Memory B cell (primary cell): Measurements from ENCODE around the gene S100A9.

Experiments
- ATAC-seq: fragments of 150-1000 bp; cut with Tn5 transposase; 2 replicates; pipeline ENCODE4 v1.10.0; 2021; ENCODE audit warnings: low read depth, mild to moderate bottlenecking, moderate library complexity
- DNase-seq, 2 donors: peaks; one replicate each; pipeline ENCODE4 v3.0.0; 2022; ENCODE audit warnings: low spot score in 2 of 2
- H3K27ac Mint-ChIP-seq: one replicate; pipeline ENCODE4 v1.8.0; 2022; ENCODE audit warnings: mild to moderate bottlenecking, moderate library complexity, mixed read lengths
- H3K27me3 Mint-ChIP-seq: one replicate; pipeline ENCODE4 v1.8.0; 2022; ENCODE audit warnings: mixed read lengths
- H3K36me3 Mint-ChIP-seq: one replicate; pipeline ENCODE4 v1.8.0; 2022; ENCODE audit warnings: mild to moderate bottlenecking, mixed read lengths
- H3K4me1 Mint-ChIP-seq: one replicate; pipeline ENCODE4 v1.8.0; 2022; ENCODE audit warnings: mixed read lengths
- H3K4me3 Mint-ChIP-seq: one replicate; pipeline ENCODE4 v1.8.0; 2022; ENCODE audit warnings: mild to moderate bottlenecking, moderate library complexity, mixed read lengths
- H3K9me3 Mint-ChIP-seq: one replicate; pipeline ENCODE4 v1.8.0; 2022; ENCODE audit warnings: mixed read lengths

S100A9 gene

DNA sequence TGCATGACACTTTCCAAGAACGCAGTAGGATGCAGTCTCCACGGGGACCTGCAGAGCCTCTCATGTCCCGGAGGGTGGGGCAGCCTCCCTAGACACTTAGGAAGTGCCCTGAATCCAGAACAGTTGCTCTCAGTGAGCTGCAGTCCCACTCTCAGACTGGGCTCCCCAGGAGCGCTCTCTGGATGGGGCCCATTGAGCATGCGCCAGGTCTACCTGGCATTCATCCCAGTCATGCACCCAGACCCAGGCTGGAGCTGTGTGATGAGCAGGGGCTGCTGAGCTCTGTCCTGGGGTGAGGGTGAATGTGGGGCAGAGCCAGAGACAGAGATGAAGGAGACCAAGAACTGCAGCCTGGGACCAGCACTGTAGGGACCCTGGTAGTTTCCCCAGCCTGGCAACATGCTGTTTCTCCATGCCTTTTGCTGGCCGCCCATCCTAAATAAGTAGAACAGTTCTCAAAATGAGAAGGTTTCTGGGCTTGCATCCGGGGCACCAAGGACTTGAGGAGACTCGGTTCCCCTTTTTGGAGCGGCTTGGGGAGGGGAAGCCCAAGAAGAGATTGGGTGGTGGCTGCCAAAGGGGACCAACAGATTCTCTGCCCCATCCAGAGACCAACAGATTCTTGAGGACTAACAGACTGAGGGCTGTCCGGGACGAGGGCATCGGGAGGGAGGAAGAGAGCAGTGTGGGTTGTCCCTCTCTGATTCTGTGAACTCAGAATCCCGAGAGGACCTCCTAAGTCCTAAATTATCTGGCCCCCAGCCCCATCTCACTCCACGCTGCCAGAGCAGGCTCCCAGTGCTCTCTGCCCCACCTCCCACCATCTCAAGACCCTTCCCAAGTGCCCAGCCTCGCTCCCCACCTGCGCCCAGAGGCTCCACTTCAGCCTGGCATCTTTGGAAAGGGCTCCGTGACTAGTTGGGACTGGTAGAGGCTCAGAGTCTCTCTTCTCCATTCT lies 8.0 kb upstream of the S100A9 start:
- H3K4me3 Mint-ChIP-seq: no peak overlapping the region
- DNase-seq (no peak), ATAC-seq (peak; percentile 28)
- H3K27me3 Mint-ChIP-seq: peaks cover 25% of the 10 kb centered on the region
- peaks cover 21% of the 10 kb centered on the region for H3K4me1 Mint-ChIP-seq
- H3K36me3 Mint-ChIP-seq: no peaks in the 10 kb centered on the region
- no peak overlapping the region for H3K27ac Mint-ChIP-seq
- no peaks in the 10 kb centered on the region for H3K9me3 Mint-ChIP-seq

DNA sequence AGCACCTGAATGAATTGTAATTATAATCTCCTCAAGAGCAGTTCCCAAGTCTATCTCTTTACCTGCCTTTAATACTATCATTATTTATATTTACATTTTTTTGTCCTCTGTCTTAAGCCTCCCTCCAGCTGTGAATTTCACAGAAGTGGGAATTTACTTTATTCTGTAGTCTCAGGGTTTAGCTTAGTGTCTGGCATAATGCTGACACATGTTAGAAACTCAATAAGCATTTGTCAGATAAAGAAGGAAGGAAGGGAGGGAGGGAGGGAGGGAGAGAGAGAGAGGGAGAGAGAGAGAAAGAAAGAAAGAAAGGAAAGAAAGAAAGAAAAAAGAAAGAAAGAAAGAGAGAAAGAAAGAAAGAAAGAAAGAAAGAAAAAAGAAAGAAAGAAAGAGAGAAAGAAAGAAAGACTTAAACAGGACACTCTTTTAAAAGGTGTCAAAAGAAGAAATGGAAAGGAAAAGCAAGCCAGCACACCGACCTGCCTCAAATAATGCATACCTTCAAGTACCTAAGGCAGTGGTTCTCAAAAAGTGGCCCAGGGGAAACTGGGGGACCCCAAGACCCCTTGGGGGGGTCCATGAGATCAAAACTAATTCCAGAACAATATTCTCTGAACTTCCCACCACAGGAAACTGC lies 7.2 kb upstream of the S100A9 start:
- H3K4me3 Mint-ChIP-seq: no peak overlapping the region
- H3K9me3 Mint-ChIP-seq: no peaks in the 10 kb centered on the region
- DNase-seq (no peak), ATAC-seq (no peak)
- peaks cover 17% of the 10 kb centered on the region for H3K4me1 Mint-ChIP-seq
- H3K36me3 Mint-ChIP-seq: no peaks in the 10 kb centered on the region
- H3K27me3 Mint-ChIP-seq: peaks cover 26% of the 10 kb centered on the region
- H3K27ac Mint-ChIP-seq: no peak overlapping the region

DNA sequence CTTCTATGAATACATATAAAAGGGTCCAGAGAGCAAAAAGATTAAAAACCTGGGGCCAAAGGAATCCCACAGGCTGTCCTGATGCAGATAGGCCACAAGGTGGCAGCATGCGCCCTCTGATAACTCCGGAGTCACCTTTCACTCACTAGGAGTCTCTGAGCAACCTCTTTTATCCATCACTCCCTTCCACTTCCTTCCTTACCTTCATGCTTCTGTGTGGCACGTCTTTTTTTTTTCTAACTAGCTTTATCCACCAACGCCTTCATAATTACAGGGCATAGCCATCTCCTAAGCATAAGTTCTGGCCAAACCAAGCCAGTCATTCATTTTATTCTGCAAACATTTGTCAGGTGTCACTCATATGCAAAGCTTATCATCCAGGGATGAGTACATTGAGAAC lies 5.1 kb upstream of the S100A9 start:
- peak; percentile 38 to 55 for DNase-seq
- peak; percentile 74 for ATAC-seq
- Mint-ChIP-seq H3K4me3 (no peak overlapping the region), H3K27me3 (peaks cover 19% of the 10 kb centered on the region), H3K27ac (no peak overlapping the region), H3K4me1 (peaks cover 8% of the 10 kb centered on the region), H3K9me3 (no peaks in the 10 kb centered on the region), H3K36me3 (no peaks in the 10 kb centered on the region)

DNA sequence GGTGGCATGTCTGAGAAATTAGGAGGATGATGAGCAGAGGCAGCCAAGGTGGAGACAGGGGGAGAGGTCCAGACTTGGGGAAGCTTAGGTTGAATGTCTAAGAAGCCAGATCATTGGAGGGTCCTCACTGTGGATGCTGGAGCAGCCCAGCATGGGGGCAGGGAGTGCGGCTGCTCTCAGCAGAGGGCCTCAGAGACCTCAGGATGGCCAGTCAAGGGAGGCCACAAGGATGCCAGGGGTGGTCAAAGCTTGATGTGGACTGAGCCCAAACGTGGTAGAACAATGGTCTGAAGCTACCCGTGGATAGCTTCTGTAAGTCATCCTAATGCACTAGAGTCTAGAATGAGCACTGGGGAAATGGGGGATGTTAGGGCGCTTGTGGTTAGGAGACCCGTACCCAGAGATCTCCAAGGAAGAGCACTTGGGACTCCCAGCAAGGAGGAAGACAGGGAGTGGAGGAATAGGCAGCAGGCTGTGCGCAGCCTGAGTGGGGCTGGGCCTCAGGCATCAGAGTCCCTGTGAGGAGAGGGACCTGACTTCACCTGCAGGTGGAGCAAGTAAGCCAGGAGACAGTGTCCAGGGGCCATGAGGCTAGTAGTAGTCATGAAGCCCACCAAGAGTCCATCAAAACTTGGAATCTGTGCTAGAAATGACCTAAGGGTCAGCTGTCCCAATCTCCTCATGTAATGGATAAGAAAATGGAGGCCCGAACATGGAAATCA lies 4.3 kb upstream of the S100A9 start:
- Mint-ChIP-seq H3K9me3 (no peaks in the 10 kb centered on the region), H3K36me3 (no peaks in the 10 kb centered on the region), H3K4me3 (no peak overlapping the region), H3K27me3 (peaks cover 20% of the 10 kb centered on the region), H3K27ac (no peak overlapping the region), H3K4me1 (peaks cover 13% of the 10 kb centered on the region)
- ATAC-seq: no peak
- no peak for DNase-seq

DNA sequence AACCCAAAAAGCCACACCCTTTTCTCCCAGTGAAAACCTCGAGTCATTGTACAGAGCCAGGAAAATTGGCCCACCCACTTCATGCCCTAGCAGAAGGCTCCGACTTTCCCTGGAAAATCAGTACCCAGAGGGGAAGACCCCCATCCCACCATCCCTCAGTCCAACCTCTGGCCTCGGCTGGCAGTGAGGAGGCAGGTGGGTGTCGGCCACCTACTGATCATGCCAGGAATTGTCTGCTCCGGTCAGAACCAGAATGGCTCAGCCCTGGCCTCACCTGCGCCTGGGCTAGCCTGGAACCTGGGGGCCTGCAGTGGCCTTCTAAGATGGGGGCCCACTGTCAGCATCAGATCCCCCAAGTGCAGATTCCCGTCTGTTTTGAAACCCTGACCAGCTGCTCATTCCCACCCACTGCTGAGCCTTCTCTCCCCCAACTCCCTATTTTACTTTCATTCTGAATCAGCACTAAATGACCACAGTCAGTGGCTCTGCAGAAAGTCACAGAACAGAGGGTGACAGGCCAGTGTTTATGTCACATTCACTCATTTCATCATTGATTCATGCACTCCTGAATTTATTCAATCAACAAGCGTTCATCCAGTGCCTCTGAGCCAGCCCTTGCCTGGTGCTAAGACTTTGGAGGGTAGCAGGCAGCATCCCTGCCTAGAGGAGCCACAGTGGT lies 3.0 kb upstream of the S100A9 start:
- H3K4me3 Mint-ChIP-seq: no peak overlapping the region
- H3K27me3 Mint-ChIP-seq: peaks cover 19% of the 10 kb centered on the region
- H3K4me1 Mint-ChIP-seq: peaks cover 14% of the 10 kb centered on the region
- no peak for DNase-seq
- H3K9me3 Mint-ChIP-seq: no peaks in the 10 kb centered on the region
- no peak for ATAC-seq
- no peak overlapping the region for H3K27ac Mint-ChIP-seq
- H3K36me3 Mint-ChIP-seq: no peaks in the 10 kb centered on the region

DNA sequence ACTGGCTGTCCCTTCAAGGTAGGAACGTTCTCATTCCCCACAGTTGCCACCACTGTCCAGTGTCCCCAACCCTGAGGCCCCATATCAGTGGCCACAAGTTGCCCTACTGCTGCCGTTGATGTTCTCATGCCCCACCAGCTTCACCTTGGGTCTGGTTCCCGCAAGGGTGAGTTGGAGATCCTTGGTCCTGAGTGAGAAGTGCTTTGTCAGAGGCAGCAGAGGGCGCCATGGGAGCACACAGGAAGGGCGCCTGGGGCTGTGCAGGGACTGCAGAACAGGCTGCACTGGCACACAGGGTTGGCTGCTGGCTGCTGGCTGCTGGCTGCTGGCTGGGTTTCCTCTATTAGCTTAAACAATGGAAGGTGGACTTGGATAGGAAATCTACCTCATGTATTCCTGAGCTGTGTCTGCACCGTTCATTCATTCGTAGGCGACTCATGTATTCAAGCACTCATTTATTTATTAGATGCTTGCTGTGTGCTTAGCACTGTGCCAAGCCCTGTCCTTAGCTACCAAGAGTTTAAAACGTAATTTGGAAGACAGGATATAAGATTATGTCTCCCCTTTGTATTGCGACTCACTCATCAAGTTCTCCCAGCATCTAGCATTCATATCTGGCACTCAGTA lies 2.1 kb upstream of the S100A9 start:
- Mint-ChIP-seq H3K27me3 (peaks cover 18% of the 10 kb centered on the region), H3K4me1 (peaks cover 14% of the 10 kb centered on the region), H3K4me3 (no peak overlapping the region), H3K27ac (no peak overlapping the region), H3K9me3 (no peaks in the 10 kb centered on the region), H3K36me3 (no peaks in the 10 kb centered on the region)
- ATAC-seq (peak; percentile 70), DNase-seq (no peak)

DNA sequence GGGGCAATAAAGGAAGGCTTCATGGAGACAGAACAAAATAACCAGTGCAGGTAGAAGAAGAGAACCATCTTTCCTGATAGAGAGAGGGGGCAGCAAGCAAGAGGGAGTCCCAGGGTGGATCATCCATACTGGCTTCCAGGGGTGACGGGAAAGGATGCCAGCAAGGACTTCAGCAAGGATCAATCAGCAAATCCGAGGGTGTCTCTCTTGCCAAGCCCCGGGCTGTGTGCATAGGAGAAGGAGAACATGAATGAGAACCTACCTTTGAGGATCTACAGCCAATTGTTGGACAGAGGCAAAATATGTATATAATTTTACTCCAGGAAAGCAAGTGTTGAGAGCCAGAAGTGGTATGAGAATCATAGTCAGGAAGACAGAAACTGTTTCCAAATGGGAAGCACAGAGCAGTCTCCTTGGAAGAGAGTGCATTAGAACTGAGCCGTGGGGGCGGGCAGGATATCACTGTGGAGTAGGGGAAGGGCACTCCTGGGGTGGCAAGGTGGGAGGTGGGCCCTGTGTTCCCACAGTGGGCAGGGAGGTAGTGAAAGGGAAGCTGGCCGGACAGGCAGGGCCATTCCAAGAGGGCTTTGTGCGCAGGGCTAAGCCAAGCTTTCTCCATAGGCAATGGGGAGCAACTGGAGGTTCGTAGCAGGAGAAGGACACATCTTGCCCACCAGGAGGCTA lies 1.1 kb upstream of the S100A9 start:
- peaks cover 22% of the 10 kb centered on the region for H3K27me3 Mint-ChIP-seq
- DNase-seq: no peak
- no peaks in the 10 kb centered on the region for H3K36me3 Mint-ChIP-seq
- H3K4me3 Mint-ChIP-seq: no peak overlapping the region
- no peaks in the 10 kb centered on the region for H3K9me3 Mint-ChIP-seq
- no peak overlapping the region for H3K27ac Mint-ChIP-seq
- ATAC-seq: no peak
- peaks cover 14% of the 10 kb centered on the region for H3K4me1 Mint-ChIP-seq

DNA sequence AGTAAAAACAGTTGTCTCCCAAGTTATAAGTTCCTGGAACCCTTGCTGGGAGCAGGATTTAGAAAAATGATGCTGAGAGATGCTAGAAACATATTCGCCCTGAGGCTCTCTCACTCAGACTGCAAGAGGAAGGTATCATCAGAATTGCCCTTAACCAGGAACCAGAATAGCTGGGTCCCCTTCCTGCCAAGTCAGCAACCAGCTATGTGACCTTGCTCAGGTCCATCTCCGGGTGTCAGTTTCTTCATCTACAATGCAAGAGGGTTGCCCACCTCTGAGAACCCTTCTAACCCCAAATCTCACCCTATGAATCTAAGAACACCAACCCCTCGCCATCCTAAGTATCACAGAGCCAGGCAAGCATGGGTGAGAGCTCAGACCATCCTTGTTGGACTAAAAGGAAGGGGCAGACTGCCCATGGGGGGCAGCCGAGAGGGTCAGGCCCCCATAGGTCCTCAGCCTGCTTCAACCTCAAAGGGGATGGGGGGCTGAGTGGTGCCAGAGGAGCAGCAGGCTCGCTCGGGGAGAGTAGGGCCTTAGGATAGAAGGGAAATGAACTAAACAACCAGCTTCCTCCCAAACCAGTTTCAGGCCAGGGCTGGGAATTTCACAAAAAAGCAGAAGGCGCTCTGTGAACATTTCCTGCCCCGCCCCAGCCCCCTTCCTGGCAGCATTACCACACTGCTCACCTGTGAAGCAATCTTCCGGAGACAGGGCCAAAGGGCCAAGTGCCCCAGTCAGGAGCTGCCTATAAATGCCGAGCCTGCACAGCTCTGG lies 390 bp upstream of the S100A9 start:
- DNase-seq: no peak
- Mint-ChIP-seq H3K4me3 (no peak overlapping the region), H3K4me1 (peaks cover 14% of the 10 kb centered on the region), H3K27ac (no peak overlapping the region), H3K9me3 (no peaks in the 10 kb centered on the region), H3K27me3 (peaks cover 22% of the 10 kb centered on the region), H3K36me3 (no peaks in the 10 kb centered on the region)
- peak; percentile 52 for ATAC-seq

DNA sequence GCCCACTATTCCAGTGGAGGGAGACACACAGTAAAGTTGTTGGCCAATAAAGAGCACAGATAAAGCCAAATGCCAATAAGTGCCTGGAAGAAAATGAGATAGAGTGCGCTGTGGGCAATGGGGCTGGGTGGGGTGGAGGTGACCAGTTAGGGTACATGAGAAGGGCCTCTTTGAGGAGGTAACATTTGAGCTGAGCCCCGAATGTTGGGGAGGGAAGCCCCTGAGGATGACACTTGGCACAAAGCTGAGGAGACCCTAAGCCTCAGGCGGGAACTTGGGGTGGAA lies 979 bp downstream of the S100A9 start:
- no peak overlapping the region for H3K4me3 Mint-ChIP-seq
- no peak for DNase-seq
- no peak for ATAC-seq
- no peaks in the 10 kb centered on the region for H3K9me3 Mint-ChIP-seq
- H3K27ac Mint-ChIP-seq: no peak overlapping the region
- peaks cover 23% of the 10 kb centered on the region for H3K27me3 Mint-ChIP-seq
- H3K36me3 Mint-ChIP-seq: no peaks in the 10 kb centered on the region
- H3K4me1 Mint-ChIP-seq: peaks cover 12% of the 10 kb centered on the region

DNA sequence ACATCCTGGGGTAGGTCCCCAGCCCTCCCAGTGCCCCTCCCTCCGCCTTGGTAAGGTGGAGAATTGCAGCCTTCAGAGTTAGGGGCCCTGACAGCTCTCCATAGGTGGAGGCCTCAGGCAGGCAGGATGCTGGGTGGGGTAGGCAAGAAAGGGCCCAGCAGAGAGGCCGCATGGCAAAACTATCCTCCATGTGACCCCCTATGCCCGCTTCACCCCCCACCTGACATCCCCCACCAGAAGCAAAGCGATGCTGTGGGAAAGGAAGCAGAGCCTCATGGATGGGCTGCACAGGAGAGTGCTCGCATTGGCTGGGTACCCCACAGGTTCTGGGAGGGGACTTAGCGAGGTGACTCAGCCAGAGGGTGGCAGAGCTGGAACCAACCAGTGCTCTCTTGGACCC lies 1.6 kb downstream of the S100A9 start:
- H3K27ac Mint-ChIP-seq: no peak overlapping the region
- DNase-seq: no peak
- H3K36me3 Mint-ChIP-seq: no peaks in the 10 kb centered on the region
- no peaks in the 10 kb centered on the region for H3K9me3 Mint-ChIP-seq
- peaks cover 23% of the 10 kb centered on the region for H3K27me3 Mint-ChIP-seq
- ATAC-seq: no peak
- H3K4me3 Mint-ChIP-seq: no peak overlapping the region
- H3K4me1 Mint-ChIP-seq: peaks cover 12% of the 10 kb centered on the region

DNA sequence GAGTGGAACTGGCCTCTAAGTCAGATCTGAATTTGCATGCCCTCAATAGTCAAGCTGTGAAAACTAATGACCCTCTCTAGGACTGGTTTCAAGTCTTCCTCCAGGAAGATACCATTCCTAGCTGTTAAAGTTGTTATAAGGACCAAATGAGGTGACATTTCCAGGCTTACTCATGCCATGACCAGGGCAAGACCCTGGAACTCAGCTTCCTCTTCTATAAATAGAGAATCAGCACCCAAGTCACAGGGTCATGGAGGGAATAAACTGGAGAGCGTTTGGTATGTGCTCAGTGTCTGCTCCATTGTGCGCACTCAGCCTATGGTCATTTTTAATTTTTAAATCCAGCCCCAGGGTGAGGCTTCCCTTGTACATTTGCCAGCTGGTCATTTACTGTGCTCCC lies 2.5 kb downstream of the S100A9 start:
- Mint-ChIP-seq H3K4me3 (no peak overlapping the region), H3K4me1 (peaks cover 12% of the 10 kb centered on the region), H3K9me3 (no peaks in the 10 kb centered on the region), H3K27me3 (peaks cover 25% of the 10 kb centered on the region), H3K27ac (no peak overlapping the region), H3K36me3 (no peaks in the 10 kb centered on the region)
- DNase-seq (no peak), ATAC-seq (no peak)

DNA sequence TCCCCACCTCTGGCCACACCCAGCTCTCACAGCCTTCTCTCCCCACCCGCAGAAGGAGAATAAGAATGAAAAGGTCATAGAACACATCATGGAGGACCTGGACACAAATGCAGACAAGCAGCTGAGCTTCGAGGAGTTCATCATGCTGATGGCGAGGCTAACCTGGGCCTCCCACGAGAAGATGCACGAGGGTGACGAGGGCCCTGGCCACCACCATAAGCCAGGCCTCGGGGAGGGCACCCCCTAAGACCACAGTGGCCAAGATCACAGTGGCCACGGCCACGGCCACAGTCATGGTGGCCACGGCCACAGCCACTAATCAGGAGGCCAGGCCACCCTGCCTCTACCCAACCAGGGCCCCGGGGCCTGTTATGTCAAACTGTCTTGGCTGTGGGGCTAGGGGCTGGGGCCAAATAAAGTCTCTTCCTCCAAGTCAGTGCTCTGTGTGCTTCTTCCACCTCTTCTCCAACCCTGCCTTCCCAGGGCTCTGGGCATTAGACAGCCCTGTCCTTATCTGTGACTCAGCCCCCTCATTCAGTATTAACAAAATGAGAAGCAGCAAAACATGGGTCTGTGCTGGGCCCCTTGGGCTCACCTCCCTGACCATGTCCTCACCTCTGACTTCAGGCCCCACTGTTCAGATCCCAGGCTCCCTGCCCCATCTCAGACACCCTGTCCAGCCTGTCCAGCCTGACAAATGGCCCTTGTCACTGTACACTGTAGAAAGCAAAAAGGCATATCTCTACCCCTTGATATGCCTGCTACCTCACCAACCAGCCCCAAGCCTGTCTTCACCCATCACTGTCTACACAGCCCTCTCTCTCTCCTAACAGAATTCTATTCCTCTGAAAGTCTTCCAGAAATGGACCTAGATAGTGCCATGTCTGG lies 3.2 kb downstream of the S100A9 start:
- Mint-ChIP-seq H3K27me3 (peaks cover 25% of the 10 kb centered on the region), H3K27ac (no peak overlapping the region), H3K4me3 (no peak overlapping the region), H3K36me3 (no peaks in the 10 kb centered on the region), H3K9me3 (no peaks in the 10 kb centered on the region), H3K4me1 (peaks cover 12% of the 10 kb centered on the region)
- no peak for DNase-seq
- no peak for ATAC-seq
